Ramos (cell line): ENCODE measurements around the gene ATG12.

Experiments used
- in situ Hi-C: fragments of 300-500 bp; cut with MboI; formaldehyde crosslinking; loops from one replicate; pipeline ENCODE4 v1.14.3; 2022; ENCODE audit warnings: low sequenced_read_pairs; ENCODE audit not compliant: unreplicated experiment

Gene ATG12

GRCh38 chr5:115843444-115844130 lies 2.2 kb upstream of the ATG12 start:
- in situ Hi-C loops: loop anchor here (25.0 kb wide), 1 partner anchor 556 kb away; the partner anchor contains the start of gene CCDC112

DNA sequence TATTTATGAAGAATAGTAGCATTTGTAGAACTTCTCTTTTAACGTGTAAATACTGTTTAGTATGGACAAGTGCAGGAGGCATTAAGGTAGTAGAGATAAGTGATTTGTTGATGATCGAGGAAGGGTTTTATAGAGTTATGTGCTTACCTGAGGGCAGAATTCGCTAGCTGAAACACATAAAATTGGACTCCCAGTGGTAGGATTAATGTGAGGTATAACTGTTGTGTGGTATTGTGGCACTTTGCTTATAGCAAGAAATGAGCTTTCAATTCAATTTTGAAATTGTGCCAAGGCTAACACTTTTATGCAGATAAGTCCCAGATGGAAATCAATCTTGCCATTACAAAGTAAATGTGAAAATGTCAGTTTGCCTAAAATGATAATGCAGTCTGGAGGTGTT lies 1.6 kb upstream of the ATG12 start:
- in situ Hi-C loops: loop anchor here (25.0 kb wide), 1 partner anchor 556 kb away; the partner anchor contains the start of gene CCDC112

DNA sequence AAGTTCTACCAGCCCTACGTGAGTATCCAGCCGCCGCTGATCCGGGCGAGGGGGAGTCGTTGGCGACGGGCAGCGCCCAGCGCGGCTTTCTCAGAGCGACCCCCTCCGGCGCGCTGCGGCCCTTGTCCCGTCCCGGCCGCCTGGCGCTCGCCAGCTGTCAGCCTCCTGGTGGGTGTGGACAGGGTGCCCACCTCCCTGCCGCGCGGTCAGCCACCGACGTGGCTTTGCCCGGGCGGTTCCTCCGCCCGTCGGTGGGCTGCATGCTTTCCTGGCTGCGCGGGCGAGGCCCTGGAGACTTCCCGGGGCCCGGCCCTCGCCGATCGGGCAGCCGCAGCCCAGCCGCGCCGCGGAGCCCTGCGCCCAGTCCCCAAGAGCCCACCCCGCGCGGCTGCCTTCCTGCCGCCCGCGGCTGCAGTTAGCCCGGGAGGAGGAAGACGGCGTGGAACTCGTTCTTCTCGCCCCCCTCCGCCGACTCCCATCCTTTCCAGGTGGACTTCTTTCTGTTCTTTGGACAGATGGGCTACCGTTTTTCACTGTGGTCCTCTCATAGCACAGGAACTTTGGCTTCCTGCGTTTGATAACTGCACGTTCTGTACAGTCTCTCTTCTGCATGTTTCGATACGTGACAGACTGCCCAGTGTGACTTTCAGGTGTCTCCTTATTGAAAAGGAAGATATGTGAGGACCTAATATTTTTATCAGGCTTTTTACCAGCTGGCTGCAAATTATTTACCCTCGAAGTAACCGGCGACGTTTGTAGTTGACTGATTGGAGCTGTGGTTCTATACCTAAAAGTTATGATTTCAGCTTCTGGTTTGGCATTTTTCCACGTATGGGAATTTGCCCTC lies 947 bp upstream of the ATG12 start:
- in situ Hi-C loops: loop anchor here (25.0 kb wide), 1 partner anchor 555 kb away; the partner anchor contains the start of gene CCDC112

GRCh38 chr5:115840873-115841272 lies 492 bp downstream of the ATG12 start:
- in situ Hi-C loops: loop anchor here (25.0 kb wide), 1 partner anchor 554 kb away; the partner anchor contains the start of gene CCDC112

DNA sequence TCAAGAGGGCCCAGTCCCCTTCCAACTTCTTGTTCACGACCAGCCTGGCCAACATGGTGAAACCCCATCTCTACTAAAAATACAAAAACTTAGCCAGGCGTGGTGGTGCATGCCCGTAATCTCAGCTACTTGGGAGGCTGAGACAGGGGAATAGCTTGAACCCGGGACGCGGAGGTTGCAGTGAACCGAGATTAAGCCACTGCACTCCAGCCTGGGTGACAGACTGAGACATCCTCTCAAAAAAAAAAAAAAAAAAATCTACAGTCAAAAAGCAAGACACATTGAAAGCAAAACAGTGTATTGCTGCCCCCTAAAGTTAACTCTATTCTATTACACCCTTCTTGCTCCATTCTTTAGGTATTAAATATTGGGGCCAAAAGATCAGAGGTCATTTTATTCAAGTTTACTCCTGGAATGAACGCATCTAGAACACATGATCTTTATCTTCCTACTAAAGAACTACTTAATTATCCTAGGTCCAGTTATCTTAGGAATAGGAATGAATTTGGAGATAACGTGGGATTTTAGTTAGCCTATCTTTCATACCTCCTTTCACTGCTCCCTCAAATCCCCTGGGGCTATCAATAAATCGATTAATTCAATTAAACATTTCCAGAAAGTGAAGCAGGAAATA lies 2.4 kb downstream of the ATG12 start:
- in situ Hi-C loops: loop anchor here (25.0 kb wide), 1 partner anchor 552 kb away; the partner anchor contains the start of gene CCDC112

DNA sequence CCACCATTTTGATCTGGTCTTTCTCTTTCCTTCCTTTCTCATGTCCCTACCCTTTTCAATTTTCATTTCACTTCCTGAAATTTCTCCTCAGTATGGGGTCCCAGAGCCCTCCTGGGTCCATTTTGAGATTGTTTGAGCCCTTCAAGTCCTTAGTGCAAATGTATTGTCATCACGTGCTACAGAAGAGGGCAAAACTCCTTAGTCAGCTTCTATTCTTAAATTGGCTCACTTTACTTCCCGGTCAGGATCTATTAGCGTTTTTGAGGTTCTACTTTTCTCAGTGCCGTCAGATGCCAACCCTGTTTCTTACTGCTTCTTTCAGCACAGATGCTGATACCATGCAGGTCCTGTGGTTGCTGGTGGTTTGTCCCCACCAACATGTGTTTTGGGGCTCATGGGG lies 5.9 kb downstream of the ATG12 start:
- in situ Hi-C loops: loop anchor here (25.0 kb wide), 1 partner anchor 548 kb away; the partner anchor contains the start of gene CCDC112

DNA sequence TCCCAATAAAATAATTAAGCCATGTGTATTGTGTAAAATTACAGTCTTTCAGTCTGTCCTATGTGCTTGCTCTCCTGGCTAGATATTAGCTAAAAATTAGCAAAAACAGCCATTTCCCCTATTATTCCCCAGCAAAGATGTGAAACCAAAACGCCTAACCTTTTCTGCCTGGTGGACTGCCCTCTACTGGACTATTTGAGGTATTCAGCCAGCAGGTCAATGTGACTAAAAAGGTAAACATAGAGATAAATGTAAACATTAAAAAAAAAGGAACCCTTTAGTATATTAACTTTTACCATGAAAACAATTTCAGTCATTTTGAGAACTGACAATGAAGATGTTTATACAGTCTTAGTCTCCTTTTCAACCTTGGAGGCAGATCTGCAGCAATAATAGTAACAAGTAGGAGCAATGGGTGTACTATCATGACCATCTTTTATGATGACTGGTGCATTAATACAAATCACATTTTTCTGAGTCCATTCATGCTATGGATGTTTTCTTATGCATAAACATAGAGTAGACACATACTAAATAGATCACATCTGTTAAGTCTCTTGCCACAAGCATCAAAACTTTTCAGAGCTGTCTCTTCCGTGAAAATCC lies 10.1 kb downstream of the ATG12 start:
- in situ Hi-C loops: loop anchor here (25.0 kb wide), 1 partner anchor 544 kb away; the partner anchor contains the start of gene CCDC112

DNA sequence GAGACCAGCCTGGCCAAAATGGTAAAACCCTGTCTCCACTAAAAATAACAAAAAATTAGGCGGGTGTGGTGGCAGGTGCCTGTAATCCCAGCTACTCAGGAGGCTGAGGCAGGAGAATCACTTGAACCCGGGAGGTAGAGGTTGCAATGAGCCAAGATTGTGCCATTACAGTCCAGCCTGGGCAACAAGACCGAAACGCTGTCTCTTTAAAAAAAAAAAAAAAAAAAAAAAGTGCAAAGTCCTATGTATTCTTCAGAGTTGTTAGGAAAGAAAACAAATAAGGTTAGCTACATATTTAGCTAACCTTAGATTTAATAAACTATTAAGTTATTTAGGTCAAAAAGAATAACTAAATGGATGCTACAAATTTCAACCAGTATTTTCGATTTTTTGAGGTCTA lies 11.5 kb downstream of the ATG12 start:
- in situ Hi-C loops: loop anchor here (25.0 kb wide), 1 partner anchor 543 kb away; the partner anchor contains the start of gene CCDC112

GRCh38 chr5:115825948-115826347 lies 15.4 kb downstream of the ATG12 start:
- in situ Hi-C loops: loop anchor here (25.0 kb wide), 1 partner anchor 539 kb away; the partner anchor contains the start of gene CCDC112

DNA sequence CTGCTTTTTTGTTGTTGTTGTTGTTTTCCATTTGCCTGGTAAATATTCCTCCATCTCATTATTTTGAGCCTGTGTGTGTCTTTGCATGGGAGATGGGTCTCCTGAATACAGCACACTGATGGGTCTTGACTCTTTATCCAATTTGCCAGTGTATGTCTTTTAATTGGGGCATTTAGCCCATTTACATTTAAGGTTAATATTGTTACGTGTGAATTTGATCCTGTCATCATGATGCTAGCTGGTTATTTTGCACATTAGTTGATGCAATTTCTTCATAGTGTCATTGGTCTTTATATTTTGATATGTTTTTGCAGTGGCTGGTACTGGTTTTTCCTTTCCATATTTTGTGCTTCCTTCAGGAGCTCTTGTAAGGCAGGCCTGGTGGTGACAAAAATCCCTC lies 16.4 kb downstream of the ATG12 start:
- in situ Hi-C loops: loop anchor here (25.0 kb wide), 1 partner anchor 538 kb away; the partner anchor contains the start of gene CCDC112

DNA sequence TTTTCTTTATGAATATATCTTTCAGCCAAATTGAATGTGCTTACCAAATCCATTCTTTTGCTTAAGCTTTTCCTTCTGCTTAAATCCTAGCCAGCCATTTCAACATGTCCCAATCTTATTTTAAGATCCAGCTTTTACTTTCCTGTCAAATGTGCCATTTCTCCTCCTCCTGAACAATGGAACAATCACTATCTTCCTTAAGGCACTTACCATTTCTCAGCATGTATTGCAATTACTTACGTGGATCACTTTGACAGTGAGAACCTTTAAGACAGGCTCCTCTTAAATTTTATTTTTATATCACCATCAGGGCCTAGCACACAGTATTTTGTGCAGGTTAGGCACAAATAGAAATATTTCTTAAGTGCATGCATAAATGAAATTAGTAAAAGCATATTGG lies 20.5 kb downstream of the ATG12 start:
- in situ Hi-C loops: no loop called here

DNA sequence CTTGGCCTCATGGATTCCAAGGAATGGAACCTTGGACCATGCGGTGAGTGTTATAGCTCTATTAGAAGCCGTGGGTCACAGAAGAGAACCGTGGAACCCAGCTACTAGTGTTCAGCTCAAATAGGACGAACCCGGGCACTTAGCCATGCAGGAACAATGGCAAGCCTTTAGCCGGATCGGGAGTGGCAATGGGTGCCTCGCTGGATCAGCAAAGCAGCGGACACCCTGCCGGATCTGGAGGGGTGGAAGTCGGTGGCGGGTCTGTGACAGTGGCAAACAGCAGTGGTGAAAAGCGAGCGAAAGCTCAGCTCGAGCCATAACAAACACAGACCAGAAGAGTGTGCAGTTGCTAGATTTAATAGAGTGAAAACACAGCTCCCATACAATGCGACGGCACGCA lies 22.5 kb downstream of the ATG12 start:
- in situ Hi-C loops: no loop called here

DNA sequence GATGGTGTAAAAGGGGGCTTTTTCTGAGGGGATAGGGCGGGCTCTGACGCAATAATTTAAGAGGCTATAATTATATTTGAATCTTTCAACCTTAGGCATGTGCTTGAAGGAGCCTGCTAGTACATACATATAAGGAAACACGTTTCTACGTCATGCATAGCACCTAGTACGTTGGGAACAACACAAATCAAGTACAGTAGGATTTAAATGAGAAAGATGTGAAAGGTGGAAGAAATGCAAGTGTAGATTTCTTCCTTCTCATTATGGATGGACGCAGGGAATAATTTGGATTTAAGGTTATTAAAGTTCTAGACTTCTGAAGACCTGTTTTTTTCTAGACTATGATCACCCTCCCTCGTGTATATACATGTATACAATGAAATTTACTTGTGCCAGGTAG lies 24.0 kb downstream of the ATG12 start:
- in situ Hi-C loops: no loop called here

DNA sequence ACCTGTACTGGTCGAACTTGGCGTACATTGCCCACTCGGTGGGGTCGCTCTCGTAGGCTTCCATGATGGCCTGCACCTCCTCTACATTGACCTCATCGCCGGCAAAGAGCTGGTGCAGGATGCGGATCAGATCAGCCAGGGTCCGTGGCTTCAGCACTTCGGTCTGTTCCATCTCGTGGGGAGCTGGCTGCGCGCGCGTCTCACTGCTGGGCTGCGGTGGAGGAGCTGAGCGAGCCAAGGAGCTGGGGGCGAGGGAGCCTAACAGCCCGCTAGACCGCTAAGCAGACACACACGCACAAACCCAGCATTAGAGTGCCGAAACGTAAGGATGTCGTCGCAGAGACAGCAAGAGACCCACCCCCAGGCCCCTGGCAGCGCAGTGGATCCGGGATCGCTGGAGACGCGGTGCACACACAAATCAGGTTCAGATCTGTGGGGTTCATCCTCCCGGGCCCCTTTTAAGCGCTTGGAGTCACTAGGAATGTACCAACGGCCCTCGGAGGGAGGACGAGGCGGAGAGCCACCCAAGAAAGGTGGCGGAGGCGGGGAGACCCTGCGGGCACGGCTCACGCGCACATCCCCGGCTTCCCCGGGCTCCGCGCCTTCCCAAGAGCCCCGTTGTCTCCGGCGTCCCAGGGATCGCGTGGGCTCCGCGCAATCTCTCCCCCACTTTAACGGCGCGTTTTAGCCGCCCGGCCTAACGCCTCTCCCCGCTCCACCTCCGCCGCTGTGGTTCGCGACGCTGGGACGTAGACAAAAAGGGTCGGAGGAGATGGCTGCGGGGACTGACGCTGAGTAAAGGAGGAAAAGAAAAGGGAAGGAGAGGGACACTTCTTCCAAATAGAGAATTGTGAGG lies 24.9 kb downstream of the ATG12 start, which contains the start of gene CDO1:
CDO1 (minus strand) TSS at position 434 of the 856 bp plus-strand sequence; CDS start at position 172, 262 bp downstream.
- in situ Hi-C loops: no loop called here

DNA sequence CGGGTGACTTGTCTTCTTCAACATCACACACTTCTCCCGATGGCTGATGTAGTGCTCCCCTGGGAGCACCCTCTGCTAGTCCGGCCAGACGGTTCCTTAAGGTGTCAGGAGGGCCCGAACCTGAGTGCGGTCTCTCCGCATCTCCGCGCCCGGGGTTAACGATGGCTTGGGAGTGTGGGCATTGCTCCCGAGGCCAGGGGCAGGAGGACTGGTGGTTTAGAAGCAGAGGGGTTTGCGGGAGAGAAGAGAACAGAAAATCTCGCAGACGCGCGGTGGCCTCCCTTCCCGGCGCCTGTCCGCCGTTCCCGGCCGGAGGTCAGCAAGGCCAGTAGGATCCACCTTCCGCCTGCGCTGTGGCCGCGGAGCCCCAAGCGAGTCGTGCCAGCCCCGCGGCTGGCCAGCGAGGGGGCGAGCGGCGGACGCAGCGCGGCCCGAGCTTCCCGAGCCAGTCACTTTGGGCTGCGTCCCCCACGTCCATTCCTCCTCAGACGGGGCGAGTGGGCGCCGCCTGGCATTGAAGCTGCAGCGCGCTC lies 25.6 kb downstream of the ATG12 start:
- in situ Hi-C loops: no loop called here

GRCh38 chr5:115815006-115815692 lies 26.2 kb downstream of the ATG12 start:
- in situ Hi-C loops: no loop called here

DNA sequence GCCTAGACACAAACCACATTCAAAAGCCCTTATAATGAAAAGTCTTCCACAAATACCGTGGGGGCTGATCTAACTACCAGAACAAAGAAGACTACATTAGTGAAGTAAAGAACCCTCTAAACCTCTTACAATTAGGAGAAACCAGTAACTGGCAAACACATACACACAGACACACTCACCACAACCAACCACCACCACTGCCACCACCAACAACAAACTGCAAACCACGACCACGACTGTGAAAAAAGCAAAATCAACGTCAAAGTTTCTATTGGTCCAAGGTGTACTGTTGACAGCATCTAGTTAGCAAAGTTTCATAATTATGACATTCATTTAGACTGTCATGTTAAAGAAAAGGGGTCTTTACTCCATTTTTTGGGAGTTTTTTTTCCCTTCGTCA lies 27.6 kb downstream of the ATG12 start:
- in situ Hi-C loops: no loop called here

- in situ Hi-C loops: no loop called here
These were observed 29.0 kb downstream of the ATG12 start for GRCh38 chr5:115812372-115812771.
